Measurements from ENCODE around the gene PLXNC1. TPM values are rescaled to one million over a fixed set of nuclear protein-coding genes. Genes with fewer than 3 reads are reported as not detected.

Gene PLXNC1
- polyA plus RNA-seq, 1 of the 3 experiments (the other 2 are of a cell fraction): 0.23 TPM

GRCh38 chr12:94263011-94263811 is 114.8 kb downstream of the PLXNC1 start:
- Histone ChIP-seq H3K9me2 (no peaks in the 10 kb centered on the region), H3K4me2 (peak overlapping the region; percentile 70; the same call in 1 of the 2 replicates), H3K4me3 (ENCODE audit: low read depth in 2 of 2, low read length in 1 of 2) (peak overlapping the region in 1 of 2 experiments; percentile 22; a peak in 2 of 4 replicates), H4K20me1 (ENCODE audit: insufficient read depth) (no peaks in the 10 kb centered on the region), H3K36me3 (replicated peaks in 1 of 2; ENCODE audit: control insufficient read depth in 1 of 2, insufficient read depth in 2 of 2, low read length in 1 of 2) (no peaks in the 10 kb centered on the region), H3K9ac (no peak overlapping the region), H2AFZ (ENCODE audit: low read depth) (peak overlapping the region; percentile 81), H3F3A (replicated peaks; ENCODE audit: insufficient read depth) (no peaks in the 10 kb centered on the region), H3K9me3 (no peaks in the 10 kb centered on the region), H3K79me2 (ENCODE audit: insufficient read depth) (no peaks in the 10 kb centered on the region), H3K4me1 (ENCODE audit: control insufficient read depth in 1 of 2, insufficient read depth in 2 of 2, low read depth in 1 of 2, low read length in 1 of 2) (peaks cover 19 to 50% of the 10 kb centered on the region in 2 experiments; a peak in 3 of 4 replicates), H3K27me3 (ENCODE audit: insufficient read depth) (no peaks in the 10 kb centered on the region), H3K27ac (ENCODE audit: low read depth in 2 of 2, low read length in 1 of 2) (peak overlapping the region; percentile 71 to 90; a peak in 3 of 4 replicates)
- ChIA-PET CTCF (no interaction called here), POLR2A (no interaction called here)
- TF ChIP-seq, protein P1, sequence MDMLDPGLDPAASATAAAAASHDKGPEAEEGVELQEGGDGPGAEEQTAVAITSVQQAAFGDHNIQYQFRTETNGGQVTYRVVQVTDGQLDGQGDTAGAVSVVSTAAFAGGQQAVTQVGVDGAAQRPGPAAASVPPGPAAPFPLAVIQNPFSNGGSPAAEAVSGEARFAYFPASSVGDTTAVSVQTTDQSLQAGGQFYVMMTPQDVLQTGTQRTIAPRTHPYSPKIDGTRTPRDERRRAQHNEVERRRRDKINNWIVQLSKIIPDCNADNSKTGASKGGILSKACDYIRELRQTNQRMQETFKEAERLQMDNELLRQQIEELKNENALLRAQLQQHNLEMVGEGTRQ (IDR thresholded peaks at IDR 0.05; ENCODE audit: borderline replicate concordance, low read depth, low read length): no peak
- TF ChIP-seq MEF2A (IDR thresholded peaks at IDR 0.05; ENCODE audit: borderline replicate concordance, low read depth): no peak
- no peak for TF ChIP-seq NRF1 (IDR thresholded peaks at IDR 0.05; ENCODE audit: low read depth, low read length)
- TF ChIP-seq FOSL2 (IDR thresholded peaks at IDR 0.05; ENCODE audit: borderline replicate concordance, low read depth): no peak
- TF ChIP-seq, protein P2, sequence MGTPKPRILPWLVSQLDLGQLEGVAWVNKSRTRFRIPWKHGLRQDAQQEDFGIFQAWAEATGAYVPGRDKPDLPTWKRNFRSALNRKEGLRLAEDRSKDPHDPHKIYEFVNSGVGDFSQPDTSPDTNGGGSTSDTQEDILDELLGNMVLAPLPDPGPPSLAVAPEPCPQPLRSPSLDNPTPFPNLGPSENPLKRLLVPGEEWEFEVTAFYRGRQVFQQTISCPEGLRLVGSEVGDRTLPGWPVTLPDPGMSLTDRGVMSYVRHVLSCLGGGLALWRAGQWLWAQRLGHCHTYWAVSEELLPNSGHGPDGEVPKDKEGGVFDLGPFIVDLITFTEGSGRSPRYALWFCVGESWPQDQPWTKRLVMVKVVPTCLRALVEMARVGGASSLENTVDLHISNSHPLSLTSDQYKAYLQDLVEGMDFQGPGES (IDR thresholded peaks at IDR 0.05; ENCODE audit: low read depth, low read length): no peak
- TF ChIP-seq EZH2phosphoT487 (IDR thresholded peaks at IDR 0.05; ENCODE audit: borderline replicate concordance, low read depth): no peak
- no peak for TF ChIP-seq TEAD4 (IDR thresholded peaks at IDR 0.05; ENCODE audit: borderline replicate concordance, insufficient read depth)
- TF ChIP-seq TAF1 (IDR thresholded peaks at IDR 0.05; ENCODE audit: borderline replicate concordance, low read depth, low read length): no peak
- TF ChIP-seq YY1 (IDR thresholded peaks at IDR 0.05; ENCODE audit: low read depth): no peak
- TF ChIP-seq, protein P3, sequence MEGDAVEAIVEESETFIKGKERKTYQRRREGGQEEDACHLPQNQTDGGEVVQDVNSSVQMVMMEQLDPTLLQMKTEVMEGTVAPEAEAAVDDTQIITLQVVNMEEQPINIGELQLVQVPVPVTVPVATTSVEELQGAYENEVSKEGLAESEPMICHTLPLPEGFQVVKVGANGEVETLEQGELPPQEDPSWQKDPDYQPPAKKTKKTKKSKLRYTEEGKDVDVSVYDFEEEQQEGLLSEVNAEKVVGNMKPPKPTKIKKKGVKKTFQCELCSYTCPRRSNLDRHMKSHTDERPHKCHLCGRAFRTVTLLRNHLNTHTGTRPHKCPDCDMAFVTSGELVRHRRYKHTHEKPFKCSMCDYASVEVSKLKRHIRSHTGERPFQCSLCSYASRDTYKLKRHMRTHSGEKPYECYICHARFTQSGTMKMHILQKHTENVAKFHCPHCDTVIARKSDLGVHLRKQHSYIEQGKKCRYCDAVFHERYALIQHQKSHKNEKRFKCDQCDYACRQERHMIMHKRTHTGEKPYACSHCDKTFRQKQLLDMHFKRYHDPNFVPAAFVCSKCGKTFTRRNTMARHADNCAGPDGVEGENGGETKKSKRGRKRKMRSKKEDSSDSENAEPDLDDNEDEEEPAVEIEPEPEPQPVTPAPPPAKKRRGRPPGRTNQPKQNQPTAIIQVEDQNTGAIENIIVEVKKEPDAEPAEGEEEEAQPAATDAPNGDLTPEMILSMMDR (IDR thresholded peaks at IDR 0.05): no peak
- TF ChIP-seq NFIC (IDR thresholded peaks at IDR 0.05; ENCODE audit: borderline replicate concordance): no peak
- no peak for TF ChIP-seq GABPA (IDR thresholded peaks at IDR 0.05; ENCODE audit: low read depth)
- TF ChIP-seq RCOR1 (IDR thresholded peaks at IDR 0.05; ENCODE audit: low read length): no peak
- TF ChIP-seq FOXJ3 (CRISPR knock-in tag; IDR thresholded peaks at IDR 0.05): no peak
- 94% methylated on average over 13 of the region's 14 CpGs for WGBS (ENCODE audit: low lambda C conversion rate)
- no peak for DNase-seq

Measured in SK-N-SH (cell line).